ENCODE measurements around the gene ZNF260. TPM values are rescaled to one million over a fixed set of nuclear protein-coding genes. Genes with fewer than 3 reads are reported as not detected.
A peak's percentile ranks its signal among the peaks of the same experiment; 100 is the strongest.

ZNF260 gene
- total and polyA plus RNA-seq, 2 of the 4 experiments (the other 2 are of a cell fraction), result 4.0 to 11.3 TPM

GRCh38 chr19:36488118-36488845, 39.8 kb downstream of the ZNF260 start:
- dilution Hi-C loops (cut with HindIII; ENCODE audit: low sequenced_read_pairs, unreplicated experiment), result no loop called here
- no peak for ATAC-seq (ENCODE audit: low read depth)
- CTCF ChIA-PET, result no interaction called here

More at GRCh38 chr19:36488118-36488845, 39.8 kb downstream of the ZNF260 start:
- in situ Hi-C loops (cut with MboI; ENCODE audit: low sequenced_read_pairs) (loop anchor here (25.0 kb wide), 1 partner anchor 301 kb away; no protein-coding TSS in a partner anchor), intact Hi-C loops (cut with micrococcal nuclease) (loop anchor here (5.0 kb wide), 1 partner anchor 276 kb away; the partner anchor contains the start of gene ZNF565)
- Histone ChIP-seq H3K27ac (ENCODE audit: insufficient read depth, low read length) (no peak overlapping the region), H3K18ac (ENCODE audit: low read depth, low read length) (no peak overlapping the region), H3K9ac (ENCODE audit: low read depth, low read length) (peak overlapping the region; percentile 72), H2BK5ac (ENCODE audit: low read depth, low read length, poor library complexity, severe bottlenecking) (peak overlapping the region; percentile 22), H3K4me2 (ENCODE audit: low read depth, low read length) (peak overlapping the region; percentile 87), H2AK9ac (replicated peaks; ENCODE audit: low read depth, low read length, poor library complexity) (no peak overlapping the region), H3K23ac (ENCODE audit: low read depth, low read length) (no peak overlapping the region), H4K5ac (ENCODE audit: low read depth, low read length) (no peak overlapping the region), H3K9me3 (ENCODE audit: control insufficient read depth, insufficient read depth, low read length) (peaks cover 2% of the 10 kb centered on the region; the same call in 1 of the 2 replicates), H3K4me3 (ENCODE audit: insufficient read depth, low read depth, low read length) (peak overlapping the region; percentile 64), H2AFZ (replicated peaks; ENCODE audit: low read length, poor library complexity) (peak overlapping the region; percentile 100), H4K8ac (ENCODE audit: low read depth in 2 of 2, low read length in 2 of 2) (no peak overlapping the region), H4K20me1 (ENCODE audit: insufficient read depth, low read length) (no peaks in the 10 kb centered on the region), H2BK15ac (ENCODE audit: low read depth, low read length) (no peak overlapping the region), H3K4me1 (ENCODE audit: control insufficient read depth, insufficient read depth, low read length) (no peaks in the 10 kb centered on the region), H2BK20ac (ENCODE audit: low read depth, low read length) (no peak overlapping the region), H3K9me1 (ENCODE audit: insufficient read depth, low read length) (peaks cover 4% of the 10 kb centered on the region), H3K79me1 (ENCODE audit: low read depth in 1 of 2, low read length in 2 of 2) (peaks cover 3 to 7% of the 10 kb centered on the region in 2 experiments; a peak in 2 of 4 replicates), H3K56ac (ENCODE audit: extremely low read depth, insufficient read depth, low read length) (no peak overlapping the region), H2AK5ac (ENCODE audit: low read depth, low read length) (no peak overlapping the region), H4K91ac (ENCODE audit: insufficient read depth, low read depth, low read length) (no peak overlapping the region), H3K36me3 (ENCODE audit: control insufficient read depth, insufficient read depth, low read length) (0 out of 2 replicates have a peak, but pooled peaks cover 1% of the 10 kb centered on the region), H3K4ac (ENCODE audit: low read depth, low read length) (no peak overlapping the region), H3K14ac (replicated peaks; ENCODE audit: low read depth, low read length) (no peak overlapping the region), H2BK120ac (ENCODE audit: low read depth, low read length) (no peak overlapping the region), H3K27me3 (ENCODE audit: control insufficient read depth, insufficient read depth, low read length) (no peaks in the 10 kb centered on the region)
- WGBS, 2 experiments (ENCODE audit: extremely low coverage in 2 of 2, insufficient read length in 1 of 2), result no CpG with 5 or more reads among the region's 9 CpGs
- POLR2A ChIA-PET (ENCODE audit: unreplicated experiment), result no interaction called here
- BruUV-seq (replicated peaks), result no TSS peak
- peak; percentile 53 for DNase-seq
- TF ChIP-seq CEBPB (IDR thresholded peaks at IDR 0.05; ENCODE audit: low read depth, low read length) (no peak), BHLHE40 (IDR thresholded peaks at IDR 0.05; ENCODE audit: low read depth, low read length) (no peak), SMC3 (IDR thresholded peaks at IDR 0.05; ENCODE audit: low read depth, low read length) (no peak), MAZ (IDR thresholded peaks at IDR 0.05; ENCODE audit: borderline replicate concordance, low read depth, low read length) (no peak), USF2 (IDR thresholded peaks at IDR 0.05; ENCODE audit: low read depth, low read length) (no peak), MAFK (IDR thresholded peaks at IDR 0.05; ENCODE audit: low read depth, low read length) (no peak), MXI1 (IDR thresholded peaks at IDR 0.05; ENCODE audit: borderline replicate concordance, low read depth, low read length) (no peak), CTCF (conservative IDR thresholded peaks at IDR 0.05; ENCODE audit: low read depth, low read length) (no peak), ELK1 (IDR thresholded peaks at IDR 0.05; ENCODE audit: borderline replicate concordance, low read depth, low read length) (no peak), RAD21 (IDR thresholded peaks at IDR 0.05; ENCODE audit: low read length) (no peak), FOS (IDR thresholded peaks at IDR 0.05; ENCODE audit: low read depth, low read length) (no peak), RCOR1 (IDR thresholded peaks at IDR 0.05; ENCODE audit: insufficient replicate concordance, low read length) (no peak)
